Cerebellar nuclear complex (tissue), 1 donor: ENCODE results near the gene SHROOM2.
"Not testable (repeated sequence)": the region's sequence is repeated elsewhere in the genome, so short reads cannot be mapped to it uniquely, and the experiment has no call there.

Source experiments
- DNase-seq, 2 experiments: peaks; one replicate each; lab custom pipeline; 2025; lab: John Stamatoyannopoulos, UW

Gene SHROOM2

GRCh38 chrX:9829308-9830267, 43.4 kb downstream of the SHROOM2 start:
- DNase-seq: no peak

GRCh38 chrX:9832811-9833210, 46.6 kb downstream of the SHROOM2 start:
- DNase-seq: no peak

DNA sequence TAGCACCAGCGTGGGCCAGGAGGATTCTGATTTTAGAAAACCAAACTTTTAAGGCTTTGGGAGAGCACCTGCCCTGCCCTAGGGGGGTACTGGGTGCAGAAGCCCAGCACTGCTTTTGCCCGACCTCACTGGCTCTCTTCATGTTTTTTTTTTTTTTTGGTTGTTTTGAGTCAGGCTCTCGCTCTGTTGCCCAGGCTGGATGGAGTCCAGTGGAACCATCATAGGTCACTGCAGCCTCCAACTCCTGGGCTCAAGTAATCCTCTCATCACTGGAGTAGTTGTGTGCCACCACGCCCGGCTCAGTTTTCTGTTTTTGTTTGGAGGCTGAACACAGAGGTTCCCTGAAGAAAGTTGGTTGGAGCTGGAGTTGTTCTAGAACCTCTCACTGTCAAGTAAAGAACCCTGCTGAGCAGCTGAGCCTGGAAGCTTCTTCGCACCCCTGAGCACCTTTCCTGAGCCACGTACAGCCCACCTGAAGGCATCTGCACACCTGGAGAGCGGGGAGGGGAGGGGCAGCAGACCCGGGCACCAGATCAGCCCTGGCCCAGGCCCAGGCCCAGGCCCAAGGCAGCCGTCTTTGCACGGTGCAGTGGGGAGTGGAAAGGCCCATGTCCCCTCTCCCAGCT, 49.5 kb downstream of the SHROOM2 start:
- DNase-seq: no peak

- DNase-seq: no peak
Measured at GRCh38 chrX:9842541-9842940, 56.3 kb downstream of the SHROOM2 start.

- no peak for DNase-seq
Measured at GRCh38 chrX:9844936-9845577, 58.8 kb downstream of the SHROOM2 start.

DNA sequence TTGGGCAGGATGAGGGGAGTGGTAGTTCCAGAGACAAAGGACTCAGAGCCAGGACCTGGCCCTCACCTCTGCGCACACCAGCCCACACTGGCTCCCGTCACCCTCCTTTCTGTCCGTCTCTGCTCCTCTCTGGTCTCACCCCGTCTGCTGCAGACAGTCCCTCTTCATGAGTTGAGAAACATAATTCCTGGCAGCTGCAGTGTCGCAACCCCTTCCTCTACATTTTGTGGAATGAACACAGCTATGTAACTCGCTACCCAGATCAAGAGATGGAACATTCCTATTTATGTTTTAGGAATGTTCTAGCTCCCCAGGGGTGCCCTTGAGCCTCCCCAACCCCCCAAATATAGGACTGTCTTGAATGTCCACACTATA, 59.3 kb downstream of the SHROOM2 start:
- no peak for DNase-seq

DNA sequence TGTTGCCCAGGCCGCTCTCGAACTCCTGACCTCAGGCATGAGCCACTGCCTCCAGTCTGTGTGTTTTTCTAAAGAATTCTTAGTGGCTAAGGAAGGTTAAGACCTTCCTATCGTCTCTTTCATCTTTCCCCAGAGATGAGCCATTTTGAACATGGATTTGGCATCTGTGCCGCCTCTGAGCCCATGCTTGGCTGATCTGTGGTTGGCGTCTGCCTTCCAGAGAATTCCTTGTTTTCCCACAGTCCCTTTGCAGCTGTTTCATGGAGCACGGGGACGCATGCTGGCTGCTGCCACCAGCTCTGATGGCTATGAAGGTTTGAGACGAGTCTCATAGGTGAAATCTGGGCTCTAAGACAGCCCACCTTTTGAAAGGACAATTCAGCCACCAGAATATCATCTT, 60.4 kb downstream of the SHROOM2 start:
- no peak for DNase-seq

DNA sequence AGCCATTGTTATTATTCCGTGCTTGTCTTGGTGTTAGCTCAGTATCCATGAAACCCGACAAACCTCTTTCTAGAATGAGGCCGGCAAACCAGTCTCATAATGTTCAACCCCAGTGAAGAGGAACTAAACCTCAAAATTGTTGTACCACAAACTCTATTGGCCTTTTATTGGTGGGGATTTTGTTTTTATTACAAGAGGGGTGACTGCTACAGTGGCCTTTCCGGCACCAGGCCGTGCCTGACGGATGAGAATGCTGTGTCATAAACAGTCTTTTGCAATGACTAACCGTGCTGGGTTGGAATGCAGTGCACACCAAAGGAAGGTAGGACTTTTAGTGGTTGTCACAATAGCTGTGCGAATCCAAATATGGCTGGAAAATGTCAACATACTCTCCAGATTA, 60.8 kb downstream of the SHROOM2 start:
- no peak for DNase-seq

DNA sequence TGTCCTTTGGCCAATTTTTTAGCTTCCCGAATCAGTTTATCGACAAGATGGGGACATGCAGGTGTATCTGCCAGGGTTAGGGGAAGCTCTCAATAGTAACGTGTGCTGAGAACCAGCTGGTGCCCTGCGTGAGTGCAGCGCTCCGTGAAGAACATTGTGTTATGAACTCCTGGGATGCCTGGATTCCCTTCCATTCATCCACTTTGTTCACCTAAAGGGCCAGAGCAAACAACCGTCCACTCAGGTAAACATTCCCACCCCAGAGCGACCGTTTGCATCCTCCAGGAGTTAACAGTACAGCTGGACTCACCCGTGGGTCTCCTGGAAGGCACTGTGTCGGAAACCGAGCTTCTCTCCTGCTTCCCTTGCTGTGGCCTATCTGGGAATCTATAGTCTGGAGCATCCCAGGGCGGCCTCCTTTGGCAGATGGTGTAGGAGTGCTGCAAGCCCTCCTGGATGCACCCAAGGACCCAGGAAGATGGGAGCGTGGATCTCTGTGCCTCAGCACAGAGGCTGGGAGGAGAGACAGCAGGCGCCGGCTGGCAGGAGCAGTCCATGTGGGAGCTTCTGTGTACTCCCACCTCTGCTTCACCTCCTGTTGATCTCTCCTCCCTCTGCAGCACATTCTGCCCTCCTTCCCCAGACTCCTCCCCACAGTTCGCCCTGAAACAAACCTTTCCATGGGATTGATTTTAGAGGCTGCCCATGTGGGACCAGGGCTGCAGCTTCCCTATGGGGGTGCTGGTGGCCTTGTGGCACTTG, 62.7 kb downstream of the SHROOM2 start:
- no peak for DNase-seq

DNA sequence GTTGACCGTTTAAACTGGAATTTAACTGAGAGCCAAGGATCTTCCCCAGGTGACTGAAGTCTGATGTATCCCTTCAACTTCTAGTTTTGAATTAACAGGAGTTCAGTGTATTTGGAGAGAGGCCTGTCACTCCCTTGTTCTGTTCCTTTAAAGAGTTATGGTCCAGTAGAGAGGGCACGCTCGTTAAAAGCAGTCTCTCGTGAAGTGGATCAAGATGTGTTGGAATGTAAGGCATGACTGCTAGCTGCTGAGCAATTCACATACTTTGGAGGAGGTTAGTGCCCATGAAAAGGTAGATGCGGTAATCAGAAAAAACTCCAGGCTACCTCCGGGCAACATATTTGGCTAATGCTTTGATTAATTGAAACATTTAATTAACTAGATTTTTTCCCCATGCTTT, 65.7 kb downstream of the SHROOM2 start:
- no peak for DNase-seq

DNA sequence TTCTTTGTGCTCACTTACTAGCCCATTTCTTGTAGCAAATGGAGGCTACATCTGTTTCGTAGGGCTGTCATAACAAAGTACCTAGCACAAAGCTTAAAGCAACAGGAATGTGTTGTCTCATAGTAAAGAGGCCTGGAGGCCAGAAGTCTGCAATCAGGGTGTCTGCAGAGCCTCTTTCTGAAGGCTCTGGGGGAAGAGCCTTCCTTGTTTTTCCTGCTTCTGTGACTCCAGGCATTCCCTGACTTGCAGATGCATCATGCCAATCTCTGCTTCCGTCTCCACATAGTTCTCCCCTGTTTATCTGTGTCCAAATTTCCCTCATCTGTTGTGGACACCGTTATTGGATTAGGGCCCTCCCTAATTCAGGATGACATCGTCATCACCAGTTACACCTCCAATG, 67.1 kb downstream of the SHROOM2 start:
- no peak for DNase-seq

- DNase-seq: no peak
Measured at GRCh38 chrX:9855561-9856283, 69.5 kb downstream of the SHROOM2 start.

- DNase-seq: no peak
Measured at GRCh38 chrX:9856588-9856987, 70.4 kb downstream of the SHROOM2 start.

DNA sequence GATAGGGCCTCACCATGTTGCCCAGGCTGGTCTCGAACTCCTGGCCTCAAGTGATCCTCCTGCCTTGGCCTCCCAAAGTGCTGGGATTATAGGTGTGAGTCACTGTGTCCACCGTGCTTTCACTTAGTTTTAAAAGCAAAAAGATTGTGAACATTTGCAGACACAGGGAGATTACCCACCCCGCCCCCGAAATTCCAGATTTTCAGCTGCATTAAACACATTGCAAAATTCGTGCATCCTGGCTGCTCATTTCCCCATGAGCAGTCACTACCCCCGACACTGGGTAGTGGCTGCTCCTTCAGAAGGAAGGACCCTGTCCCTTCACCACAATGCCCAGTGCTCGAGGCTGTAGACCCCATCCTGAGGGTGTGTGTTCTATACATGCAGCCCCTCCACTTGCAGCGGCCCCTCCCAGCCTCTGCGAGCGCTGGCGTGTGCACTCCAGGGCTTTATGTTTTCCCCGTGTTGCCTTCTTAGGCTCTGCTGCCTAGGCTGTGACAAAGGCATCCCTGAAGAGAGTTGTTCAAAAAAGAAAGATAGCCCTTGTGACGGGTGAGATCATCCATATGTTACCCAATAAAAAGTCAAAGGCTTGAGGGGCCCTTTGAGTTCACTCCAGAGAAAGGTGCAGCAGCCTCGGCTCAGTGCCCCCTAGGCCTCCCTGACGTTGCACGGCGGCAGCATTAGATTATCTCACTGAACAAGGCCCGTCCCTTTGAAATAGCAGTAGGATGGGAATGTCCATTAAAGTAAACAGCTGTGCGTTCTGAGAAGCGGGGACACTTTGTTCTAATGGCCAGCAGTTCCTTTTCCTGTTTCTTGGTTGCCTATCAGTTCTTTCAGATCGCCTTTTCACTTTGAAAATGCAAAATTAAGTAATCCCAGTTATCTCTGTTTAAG, 71.6 kb downstream of the SHROOM2 start:
- no peak for DNase-seq

- DNase-seq: not testable (repeated sequence)
Measured at GRCh38 chrX:9858684-9859083, 72.5 kb downstream of the SHROOM2 start.

- no peak for DNase-seq
Measured at GRCh38 chrX:9859711-9860555, 73.7 kb downstream of the SHROOM2 start.

GRCh38 chrX:9860826-9861225, 74.6 kb downstream of the SHROOM2 start:
- no peak for DNase-seq

DNA sequence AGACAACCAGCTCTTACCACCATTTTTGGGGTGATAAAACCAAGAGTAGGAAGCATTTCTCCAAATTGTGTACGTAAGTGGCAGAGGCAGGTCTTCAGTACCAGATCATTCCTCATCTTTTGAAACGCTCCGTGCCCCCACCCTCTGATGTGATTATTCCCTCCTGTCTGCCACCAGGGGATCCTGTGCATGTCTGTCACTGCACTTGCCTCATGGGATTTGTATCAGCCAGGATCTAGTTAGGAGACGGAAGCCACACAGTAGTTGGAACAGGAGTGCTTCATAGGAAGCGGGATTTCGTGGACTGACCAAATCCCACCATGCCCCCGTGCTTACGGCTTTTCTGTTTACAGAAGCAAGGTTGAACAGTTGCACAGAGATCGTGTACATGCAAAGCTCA, 75.5 kb downstream of the SHROOM2 start:
- DNase-seq: no peak

GRCh38 chrX:9862525-9862924, 76.3 kb downstream of the SHROOM2 start:
- DNase-seq: no peak

GRCh38 chrX:9862953-9863352, 76.7 kb downstream of the SHROOM2 start:
- no peak for DNase-seq
